Naive thymus-derived CD8-positive, alpha-beta T cell (primary cell): ENCODE results near the gene CUX1. TPM values are rescaled to one million over a fixed set of nuclear protein-coding genes. Genes with fewer than 3 reads are reported as not detected.

Experiments used
- ATAC-seq, 2 donors: fragments of 150-1000 bp; cut with Tn5 transposase in 1 of 2; sonication (Bioruptor Pico), chemical (Tn5 transposase) in 1 of 2; 1 replicate in 1 of 2; 2 replicates in 1 of 2; pipeline ENCODE4 v1.10.0; 2021; ENCODE audit warnings: mild to moderate bottlenecking in 2 of 2, moderate library complexity in 2 of 2
- POLR2A ChIA-PET: fragments of 350-600 bp; sonication (Branson Sonifier 250); formaldehyde crosslinking; loops from one replicate; lab custom pipeline; 2021; ENCODE audit warnings: antibody characterized with exemption; lab: Charles Lee
- DNase-seq, 10 donors: peaks; one replicate each; pipeline versions ENCODE4 v3.0.0 to v3.0.0-alpha.2; 2020 to 2022
- H3K27ac Mint-ChIP-seq, 10 donors: one replicate each; pipeline ENCODE4 v1.8.0; 2020 to 2022; ENCODE audit warnings: mild to moderate bottlenecking in 10 of 10, mixed read lengths in 10 of 10, moderate library complexity in 4 of 10, inconsistent platforms in 1 of 10
- H3K27me3 Mint-ChIP-seq, 5 donors: one replicate each; pipeline ENCODE4 v1.8.0; 2021 to 2022; ENCODE audit warnings: mixed read lengths in 5 of 5
- H3K36me3 Mint-ChIP-seq, 3 donors: one replicate each; pipeline ENCODE4 v1.8.0; 2020 to 2022; ENCODE audit warnings: mixed read lengths in 3 of 3, mild to moderate bottlenecking in 2 of 3, inconsistent platforms in 1 of 3
- H3K4me1 Mint-ChIP-seq, 4 donors: one replicate each; pipeline ENCODE4 v1.8.0; 2021 to 2022; ENCODE audit warnings: mixed read lengths in 4 of 4
- H3K4me3 Mint-ChIP-seq, 10 donors: one replicate each; pipeline ENCODE4 v1.8.0; 2020 to 2022; ENCODE audit warnings: mild to moderate bottlenecking in 10 of 10, mixed read lengths in 10 of 10, moderate library complexity in 6 of 10, inconsistent platforms in 1 of 10
- H3K9me3 Mint-ChIP-seq, 9 donors: one replicate each; pipeline ENCODE4 v1.8.0; 2020 to 2022; ENCODE audit warnings: mixed read lengths in 9 of 9, mild to moderate bottlenecking in 3 of 9, inconsistent platforms in 1 of 9, moderate library complexity in 1 of 9
- polyA plus RNA-seq, 3 donors: library from polyadenylated mRNA; unstranded; fragments of 300-500 nt; fragmentation: Illumina TruSeq; gene quantifications; one replicate each; pipeline ENCODE4 v1.2.3, GENCODE V29; 2021
- total RNA-seq, 8 experiments: library from RNA in 2 of 8; stranded (reverse) in 2 of 8; gene quantifications; one replicate each; pipeline ENCODE4 v1.2.3 and lab custom pipeline; 2021 to 2026

CUX1 gene
- total and polyA plus RNA-seq, 5 experiments from 2014 or later = 10.3 to 66.2 (median 24.1) TPM

DNA sequence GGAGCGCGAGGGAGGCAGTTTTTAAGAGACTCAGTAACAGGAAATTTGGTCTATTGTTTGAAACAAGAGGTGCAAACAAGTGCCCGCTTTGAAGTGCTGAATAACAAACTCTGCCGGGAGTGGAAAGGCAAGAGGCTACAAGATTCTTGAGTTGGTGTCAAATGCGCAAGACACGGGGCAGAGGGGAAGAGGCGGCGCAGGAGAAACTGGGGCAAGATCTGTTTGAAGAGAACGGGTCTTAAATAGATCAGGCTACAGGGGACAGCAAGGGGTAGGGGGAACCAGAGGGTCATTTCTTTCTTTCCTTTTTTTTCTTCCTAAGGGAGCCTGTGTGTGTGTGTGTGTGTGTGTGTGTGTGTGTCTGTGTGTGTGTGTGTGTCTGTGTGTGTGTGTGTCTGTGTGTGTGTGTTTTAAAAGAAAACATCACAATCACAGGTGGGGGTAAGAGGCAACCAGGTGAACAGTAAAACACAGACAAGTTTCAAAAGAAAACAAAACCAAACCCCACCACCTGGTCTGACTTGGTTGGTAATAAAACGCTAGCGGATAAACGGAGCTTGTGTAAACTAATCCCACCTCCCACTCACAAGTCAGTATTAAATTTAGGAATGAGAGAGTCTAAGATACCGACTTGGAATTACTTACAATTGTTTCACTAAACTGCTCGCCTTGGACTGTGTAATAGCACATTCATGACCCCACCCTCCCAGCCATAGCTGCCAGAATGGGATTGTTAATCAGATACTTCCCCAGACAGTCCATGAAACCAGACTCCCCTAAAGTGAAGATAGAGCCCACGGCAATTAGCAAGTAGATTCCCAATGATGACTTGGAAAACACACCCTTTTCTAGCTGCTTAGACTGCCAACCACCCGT is 13.1 kb upstream of the CUX1 start:
- ATAC-seq (peak; percentile 89 to 90), DNase-seq (peak in 9 of 10 donors; percentile 11 to 71 (median 39))
- Mint-ChIP-seq H3K9me3 (no peaks in the 10 kb centered on the region), H3K27me3 (peaks cover 0 to 7% (median 0%) of the 10 kb centered on the region in 5 donors), H3K4me1 (peaks cover 11 to 30% (median 25%) of the 10 kb centered on the region in 4 donors), H3K36me3 (no peaks in the 10 kb centered on the region), H3K27ac (peak overlapping the region; percentile 1 to 78 (median 68)), H3K4me3 (peak overlapping the region; percentile 52 to 85 (median 78))
- POLR2A ChIA-PET = interaction anchor here (0.7 to 1.2 kb wide), 5 partner anchors 18 to 81 kb away, joined by 3 to 7 read pairs (median 5); no protein-coding TSS in a partner anchor

DNA sequence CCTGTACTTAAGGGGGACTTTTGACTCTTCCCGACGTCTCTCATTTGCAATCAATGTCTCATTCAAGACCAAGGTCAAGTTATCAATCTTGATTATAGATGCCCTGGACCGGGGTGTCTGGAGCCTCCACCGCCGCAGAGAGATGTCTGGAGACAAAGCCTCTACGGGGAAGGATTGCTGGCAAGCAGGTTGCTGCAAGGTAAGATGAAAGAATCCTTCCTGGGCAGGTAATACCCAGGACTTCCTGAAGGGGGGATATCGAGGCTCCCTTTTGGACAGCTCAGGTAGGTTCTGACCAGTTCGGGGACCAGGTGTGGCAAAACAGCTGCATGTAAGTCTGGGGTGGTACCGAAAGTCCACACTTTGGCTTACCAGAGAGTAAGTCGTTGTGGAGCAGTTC is 12.5 kb upstream of the CUX1 start:
- ATAC-seq = peak; percentile 59 to 65
- H3K9me3 Mint-ChIP-seq = no peaks in the 10 kb centered on the region
- peak overlapping the region in 7 of 10 donors; percentile 20 to 84 (median 78) for H3K4me3 Mint-ChIP-seq
- H3K4me1 Mint-ChIP-seq = peaks cover 11 to 30% (median 25%) of the 10 kb centered on the region in 4 donors
- no peaks in the 10 kb centered on the region for H3K36me3 Mint-ChIP-seq
- H3K27ac Mint-ChIP-seq = peak overlapping the region in 6 of 10 donors; percentile 6 to 78 (median 57)
- H3K27me3 Mint-ChIP-seq = peaks cover 0 to 7% (median 0%) of the 10 kb centered on the region in 5 donors
- POLR2A ChIA-PET = interaction anchor here (0.7 to 1.2 kb wide), 5 partner anchors 19 to 82 kb away, joined by 3 to 7 read pairs (median 5); no protein-coding TSS in a partner anchor
- DNase-seq = peak in 5 of 10 donors; percentile 8 to 31 (median 21)

- Mint-ChIP-seq H3K27me3 (no peaks in the 10 kb centered on the region), H3K4me3 (no peak overlapping the region), H3K9me3 (no peaks in the 10 kb centered on the region), H3K36me3 (no peaks in the 10 kb centered on the region), H3K4me1 (peaks cover 6 to 11% (median 10%) of the 10 kb centered on the region in 4 donors), H3K27ac (no peak overlapping the region)
- POLR2A ChIA-PET = interaction anchor here (0.5 kb wide), 2 partner anchors 64 to 72 kb away, joined by 3 to 6 read pairs; no protein-coding TSS in a partner anchor
- no peak for ATAC-seq
- DNase-seq = no peak
Measured at GRCh38 chr7:101812595-101812994, 4.8 kb upstream of the CUX1 start.

DNA sequence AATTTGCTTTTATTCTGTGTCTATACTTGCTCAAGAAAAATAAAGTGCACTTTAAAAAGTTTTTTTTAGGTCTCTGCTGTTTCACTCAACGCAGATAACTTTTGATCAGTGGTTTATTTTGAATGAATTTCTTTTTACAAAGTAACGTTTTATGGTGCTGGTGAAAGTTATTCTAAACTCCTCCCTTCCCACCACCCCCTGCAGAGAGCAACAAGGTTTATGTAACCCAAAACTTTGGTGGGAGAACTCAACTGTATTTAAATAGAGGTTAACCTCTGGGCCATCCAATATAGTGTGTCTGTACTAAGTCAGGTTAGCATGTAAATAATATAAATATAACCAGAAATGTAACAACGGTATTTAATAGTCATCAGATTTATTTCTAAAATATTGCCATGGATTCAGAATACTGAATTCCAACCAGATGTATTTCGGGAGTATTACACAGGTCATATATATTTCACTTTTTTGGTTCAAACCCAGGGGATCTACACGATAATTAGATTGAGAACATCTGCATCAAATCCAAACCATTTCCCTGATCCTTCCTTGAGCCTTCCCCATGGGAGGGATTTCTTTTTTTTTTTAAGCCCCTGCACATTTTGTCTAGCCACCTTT is 3.9 kb upstream of the CUX1 start:
- H3K9me3 Mint-ChIP-seq = no peaks in the 10 kb centered on the region
- POLR2A ChIA-PET = interaction anchor here (1.3 to 1.6 kb wide), 3 partner anchors 8 to 124 kb away, joined by 4 to 19 read pairs (median 10); no protein-coding TSS in a partner anchor
- H3K4me1 Mint-ChIP-seq = peaks cover 8 to 20% (median 19%) of the 10 kb centered on the region in 4 donors
- H3K4me3 Mint-ChIP-seq = peak overlapping the region; percentile 55 to 94 (median 74)
- H3K27me3 Mint-ChIP-seq = no peaks in the 10 kb centered on the region
- ATAC-seq = no peak
- no peak for DNase-seq
- no peaks in the 10 kb centered on the region for H3K36me3 Mint-ChIP-seq
- peak overlapping the region in 2 of 10 donors; percentile 29 to 35 for H3K27ac Mint-ChIP-seq

DNA sequence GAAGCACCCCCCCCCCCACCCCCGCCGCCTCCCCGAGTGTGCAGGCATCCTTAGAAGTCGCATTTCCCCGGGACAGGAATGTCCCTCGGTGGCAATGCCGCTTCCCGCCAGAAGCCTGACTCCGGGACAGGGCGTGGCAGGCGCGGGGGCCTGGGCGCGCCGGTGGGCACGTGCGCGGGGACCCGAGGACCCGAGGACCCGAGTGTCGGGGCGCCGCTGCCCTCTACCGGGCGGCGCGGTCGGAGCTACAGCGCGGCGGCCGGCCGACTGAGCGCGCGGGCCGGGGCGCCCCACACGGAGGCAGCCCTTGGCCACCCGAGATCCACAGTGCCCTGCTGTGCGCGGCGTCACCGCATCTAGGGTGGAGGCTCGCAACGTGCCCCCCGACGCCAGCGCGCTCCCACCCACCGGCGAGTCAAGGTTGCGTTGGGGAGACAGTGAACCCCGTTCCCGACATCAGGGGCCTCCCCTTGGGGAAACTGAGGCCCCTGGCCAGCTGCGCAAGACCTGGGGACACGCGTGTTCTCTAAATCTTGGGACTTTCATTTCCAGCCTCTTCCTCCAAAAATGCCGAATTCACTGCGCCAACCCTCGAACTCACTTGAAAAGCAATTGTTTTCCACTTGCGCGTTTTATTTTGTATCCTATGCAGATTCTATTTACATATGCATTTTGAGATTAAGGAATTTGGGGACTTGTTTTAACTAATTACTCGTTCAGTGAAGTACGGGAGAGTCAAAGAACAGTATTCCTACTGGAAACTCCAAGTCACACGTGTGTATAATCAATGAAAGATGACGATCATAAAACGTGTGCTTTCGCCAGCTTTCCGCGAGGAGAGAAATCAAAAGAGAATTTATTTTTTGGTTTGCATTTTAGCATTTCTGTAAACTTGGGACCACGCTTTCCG is 3.1 kb upstream of the CUX1 start:
- Mint-ChIP-seq H3K4me1 (peaks cover 9 to 27% (median 24%) of the 10 kb centered on the region in 4 donors), H3K27ac (peak overlapping the region; percentile 10 to 88 (median 58)), H3K27me3 (no peaks in the 10 kb centered on the region), H3K36me3 (no peaks in the 10 kb centered on the region), H3K9me3 (no peaks in the 10 kb centered on the region), H3K4me3 (peak overlapping the region; percentile 82 to 94 (median 90))
- peak; percentile 49 to 56 for ATAC-seq
- peak; percentile 25 to 76 (median 57) for DNase-seq
- POLR2A ChIA-PET = interaction anchor here (0.6 to 1.6 kb wide), 5 partner anchors 8 to 246 kb away, joined by 3 to 19 read pairs (median 5); no protein-coding TSS in a partner anchor

DNA sequence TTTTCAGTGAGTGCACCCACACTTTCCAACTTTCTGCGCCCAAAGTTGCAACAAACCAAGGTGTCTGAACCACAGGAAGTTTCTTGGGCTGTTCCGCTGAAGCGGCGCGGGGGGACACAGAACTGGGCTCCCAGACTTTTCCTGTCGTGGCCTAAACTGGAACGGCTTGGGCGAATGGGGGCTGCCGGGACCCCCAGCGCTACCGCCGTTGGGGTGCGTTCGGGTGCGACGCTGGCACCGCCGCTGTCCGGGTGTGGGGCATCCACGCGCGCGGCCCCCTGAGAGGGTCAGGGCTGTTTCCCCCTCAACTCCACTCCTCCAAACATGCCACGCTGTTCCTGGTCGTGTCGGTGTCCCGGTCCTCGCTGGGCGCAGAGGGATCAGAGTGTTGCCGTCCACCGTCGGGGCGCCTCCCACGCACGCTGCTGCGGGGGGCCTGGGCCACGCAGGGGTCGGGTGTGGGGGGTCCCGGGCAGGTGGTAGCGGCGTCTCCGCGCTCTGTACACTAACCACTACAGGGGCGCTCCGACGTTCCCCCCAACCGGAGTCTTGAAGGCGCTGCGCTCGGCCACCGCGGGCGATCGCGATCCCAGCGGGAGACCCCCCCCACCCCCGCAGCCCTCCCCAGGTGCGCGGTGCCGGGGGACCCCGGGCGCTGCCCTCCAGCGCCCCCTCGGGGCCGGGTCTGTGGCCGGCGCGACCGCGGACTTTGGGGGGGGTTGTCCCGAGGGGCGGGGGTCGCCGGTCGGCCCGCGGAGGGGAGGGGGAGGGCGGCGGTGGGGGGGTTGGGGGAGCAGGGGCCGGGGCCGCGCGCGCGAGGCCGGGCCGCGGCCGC is 2.2 kb upstream of the CUX1 start:
- Mint-ChIP-seq H3K9me3 (no peaks in the 10 kb centered on the region), H3K4me3 (peak overlapping the region; percentile 82 to 94 (median 90)), H3K36me3 (no peaks in the 10 kb centered on the region), H3K4me1 (peaks cover 16 to 35% (median 32%) of the 10 kb centered on the region in 4 donors), H3K27ac (peak overlapping the region in 9 of 10 donors; percentile 15 to 88 (median 59)), H3K27me3 (no peaks in the 10 kb centered on the region)
- POLR2A ChIA-PET = interaction anchor here (0.6 to 3.2 kb wide), 5 partner anchors 9 to 245 kb away, joined by 4 to 19 read pairs (median 10); no protein-coding TSS in a partner anchor
- peak; percentile 47 to 80 (median 71) for DNase-seq
- peak; percentile 46 to 62 for ATAC-seq

- peak; percentile 60 to 83 (median 72) for DNase-seq
- no peaks in the 10 kb centered on the region for H3K9me3 Mint-ChIP-seq
- peaks cover 20 to 39% (median 37%) of the 10 kb centered on the region in 4 donors for H3K4me1 Mint-ChIP-seq
- peak overlapping the region in 5 of 10 donors; percentile 51 to 84 (median 78) for H3K27ac Mint-ChIP-seq
- no peaks in the 10 kb centered on the region for H3K36me3 Mint-ChIP-seq
- peak; percentile 74 to 75 for ATAC-seq
- POLR2A ChIA-PET = interaction anchor here (3.2 kb wide), 1 partner anchor 73 kb away, joined by 17 read pairs; no protein-coding TSS in a partner anchor
- H3K4me3 Mint-ChIP-seq = peak overlapping the region; percentile 72 to 94 (median 80)
- no peaks in the 10 kb centered on the region for H3K27me3 Mint-ChIP-seq
Measured at GRCh38 chr7:101815826-101816594, 1.4 kb upstream of the CUX1 start.

DNA sequence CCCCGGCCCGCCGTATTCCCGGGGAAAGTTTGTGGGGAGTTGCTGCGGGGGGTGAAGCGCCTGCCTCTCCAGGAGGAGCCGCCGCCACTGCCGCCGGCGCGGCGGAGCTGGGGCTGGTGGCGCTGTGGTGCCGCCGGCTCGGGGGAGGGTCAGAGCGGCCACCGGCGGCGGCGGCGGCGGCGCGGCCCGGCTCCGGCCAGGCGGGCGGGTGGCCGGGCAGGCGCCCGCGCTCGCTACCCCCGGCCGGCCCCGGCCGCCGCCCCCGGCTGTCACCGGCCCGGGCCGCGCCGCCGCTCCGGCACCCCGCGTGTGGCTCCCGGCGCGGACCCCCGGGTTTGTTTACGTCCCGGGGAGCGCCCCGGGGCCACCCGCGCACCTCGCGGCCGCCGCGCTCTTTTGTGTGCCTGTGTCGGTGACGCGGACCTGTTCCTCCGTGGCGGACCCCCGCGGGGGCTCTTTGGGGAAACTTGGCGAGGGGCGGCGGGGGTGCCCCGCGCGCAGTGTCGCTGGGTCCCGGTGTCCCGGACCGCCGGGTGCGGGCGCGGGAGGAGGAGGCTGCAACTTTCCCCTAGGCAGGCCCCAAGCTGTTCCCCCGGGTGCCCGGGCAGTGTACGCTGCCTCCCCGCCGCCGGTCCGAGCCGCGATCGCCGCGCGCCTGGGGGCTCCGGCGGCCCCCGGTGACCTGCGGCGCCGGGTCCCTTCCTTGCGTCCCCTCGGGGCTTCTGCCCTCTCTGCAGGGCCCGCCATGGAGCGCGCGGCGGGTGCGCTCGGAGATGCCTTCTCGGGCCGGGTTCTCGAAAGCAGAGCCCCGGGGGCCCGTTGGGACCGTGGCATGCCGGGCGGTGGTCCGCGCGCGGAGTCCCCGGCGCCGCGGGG is 593 bp upstream of the CUX1 start:
- H3K36me3 Mint-ChIP-seq = no peaks in the 10 kb centered on the region
- no peaks in the 10 kb centered on the region for H3K27me3 Mint-ChIP-seq
- POLR2A ChIA-PET = interaction anchor here (0.7 to 3.2 kb wide), 3 partner anchors 42 to 123 kb away, joined by 4 to 17 read pairs (median 6); no protein-coding TSS in a partner anchor
- DNase-seq = peak in 5 of 10 donors; percentile 8 to 34 (median 25)
- no peaks in the 10 kb centered on the region for H3K9me3 Mint-ChIP-seq
- ATAC-seq = peak; percentile 3 to 9
- H3K27ac Mint-ChIP-seq = no peak overlapping the region
- peak overlapping the region in 5 of 10 donors; percentile 31 to 94 (median 52) for H3K4me3 Mint-ChIP-seq
- peaks cover 20 to 40% (median 37%) of the 10 kb centered on the region in 4 donors for H3K4me1 Mint-ChIP-seq

GRCh38 chr7:101818287-101819071 is 1.1 kb downstream of the CUX1 start:
- Mint-ChIP-seq H3K27me3 (no peaks in the 10 kb centered on the region), H3K27ac (peak overlapping the region in 1 of 10 donors; percentile 85), H3K9me3 (no peaks in the 10 kb centered on the region), H3K4me3 (peak overlapping the region; percentile 77 to 94 (median 85)), H3K36me3 (no peaks in the 10 kb centered on the region), H3K4me1 (peaks cover 22 to 47% (median 46%) of the 10 kb centered on the region in 4 donors)
- POLR2A ChIA-PET = interaction anchor here (0.5 to 3.2 kb wide), 3 partner anchors 17 to 76 kb away, joined by 3 to 17 read pairs (median 3); no protein-coding TSS in a partner anchor
- ATAC-seq (no peak), DNase-seq (no peak)
